HAP-1 (cell line): ENCODE results near the gene SMARCAD1.
"Not testable (repeated sequence)": the region's sequence is repeated elsewhere in the genome, so short reads cannot be mapped to it uniquely, and the experiment has no call there.

ENCODE experiments used
- DNase-seq, 2 experiments: peaks; one replicate each; pipeline ENCODE4 v3.0.0-alpha.2; 2016 to 2020; ENCODE audit warnings: low spot score in 2 of 2
- H3K27me3 ChIP-seq: fragments of 250-450 bp; sonication (Bioruptor Pico); 2 replicates; pipeline ENCODE4 v1.5.1; 2020; ENCODE audit warnings: low read depth, mild to moderate bottlenecking, moderate library complexity
- H3K36me3 ChIP-seq: fragments of 250-450 bp; sonication (Bioruptor Pico); replicated peaks from 2 replicates; pipeline ENCODE4 v1.5.1; 2020; ENCODE audit warnings: mild to moderate bottlenecking
- H3K4me1 ChIP-seq: fragments of 250-450 bp; sonication (Bioruptor Pico); 2 replicates; pipeline ENCODE4 v1.5.1; 2020; ENCODE audit warnings: mild to moderate bottlenecking
- H3K4me3 ChIP-seq: fragments of 250-450 bp; sonication (Bioruptor Pico); 2 replicates; pipeline ENCODE4 v1.5.1; 2020; ENCODE audit warnings: mild to moderate bottlenecking, moderate library complexity
- H3K9me3 ChIP-seq: fragments of 250-450 bp; sonication (Bioruptor Pico); 2 replicates; pipeline ENCODE4 v1.5.1; 2020; ENCODE audit warnings: mild to moderate bottlenecking, moderate library complexity
- in situ Hi-C: fragments of 300-500 bp; cut with MboI; formaldehyde crosslinking; loops from 3 replicates; pipeline ENCODE4 v1.14.3; 2020; ENCODE audit warnings: low sequenced_read_pairs, inconsistent platforms, mixed read lengths

The SMARCAD1 gene

DNA sequence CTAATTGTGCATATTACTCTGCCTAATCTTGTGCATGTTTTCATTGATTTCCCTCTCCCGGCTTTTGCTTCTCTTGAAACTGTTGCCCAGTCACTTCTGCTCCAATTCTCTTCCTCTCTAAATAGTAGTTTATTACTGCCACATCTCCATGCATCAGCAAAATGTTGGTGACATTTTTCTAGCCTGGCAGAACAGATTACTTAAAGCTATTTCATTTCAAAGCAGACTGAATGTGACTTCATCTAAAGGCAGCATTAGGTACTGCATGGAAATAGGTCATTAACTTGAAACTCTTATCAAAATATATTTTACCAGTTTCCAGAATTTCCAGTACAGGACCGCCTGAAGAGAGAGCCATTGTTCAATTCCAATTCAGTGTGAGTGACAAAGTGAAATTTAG is 82.6 kb downstream of the SMARCAD1 start:
- Histone ChIP-seq H3K4me3 (no peak overlapping the region), H3K36me3 (peaks cover 6% of the 10 kb centered on the region), H3K27me3 (no peaks in the 10 kb centered on the region), H3K4me1 (peaks cover 33% of the 10 kb centered on the region), H3K9me3 (no peaks in the 10 kb centered on the region)
- no peak for DNase-seq
- in situ Hi-C loops: no loop called here

DNA sequence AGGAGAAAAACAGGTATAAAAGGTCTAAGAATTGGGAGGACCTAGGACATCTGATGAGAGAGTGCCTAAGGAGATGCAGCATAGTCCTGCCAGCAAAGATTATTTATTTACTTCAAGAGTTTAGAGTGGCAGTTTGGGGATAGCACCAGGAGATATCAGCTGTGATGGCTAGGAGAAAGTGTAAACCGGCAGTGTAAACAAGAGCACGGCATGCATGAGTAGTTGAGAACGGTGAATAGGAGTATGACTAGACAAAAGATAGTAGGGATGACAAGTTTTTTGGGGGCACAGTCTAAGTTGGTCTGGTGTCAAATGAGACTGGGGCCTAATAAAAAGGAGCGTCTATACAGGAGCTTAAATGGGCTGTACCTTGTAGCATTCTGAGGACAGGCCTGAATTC is 86.3 kb downstream of the SMARCAD1 start:
- H3K9me3 ChIP-seq, in situ Hi-C loops, H3K27me3 ChIP-seq, DNase-seq, H3K36me3 ChIP-seq, H3K4me3 ChIP-seq: not testable (repeated sequence)
- H3K4me1 ChIP-seq: peaks cover 28% of the 10 kb centered on the region

DNA sequence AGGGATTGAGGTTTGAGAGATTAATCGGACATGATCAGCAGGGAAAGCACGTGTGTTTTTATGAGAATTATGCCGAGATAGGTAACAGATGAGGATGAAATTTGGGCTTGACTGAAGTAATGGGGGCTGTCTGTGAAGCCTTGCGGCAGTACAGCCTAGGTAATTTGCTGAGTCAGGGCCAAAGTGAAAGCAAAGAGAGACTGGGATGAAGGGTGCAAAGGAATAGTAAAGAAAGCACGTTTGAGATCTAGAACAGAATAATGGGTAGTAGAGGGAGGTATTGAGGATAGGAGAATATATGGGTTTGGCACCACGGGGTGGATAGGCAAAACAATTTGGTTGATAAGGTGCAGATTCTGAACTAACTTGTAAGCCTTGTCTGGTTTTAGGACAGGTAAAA is 87.8 kb downstream of the SMARCAD1 start:
- H3K4me1 ChIP-seq: peaks cover 13% of the 10 kb centered on the region
- H3K9me3 ChIP-seq, DNase-seq, H3K36me3 ChIP-seq, H3K4me3 ChIP-seq, H3K27me3 ChIP-seq, in situ Hi-C loops: not testable (repeated sequence)

GRCh38 chr4:94298725-94299252 is 91.1 kb downstream of the SMARCAD1 start:
- in situ Hi-C loops: no loop called here
- no peaks in the 10 kb centered on the region for H3K9me3 ChIP-seq
- H3K27me3 ChIP-seq: no peaks in the 10 kb centered on the region
- H3K4me1 ChIP-seq: no peaks in the 10 kb centered on the region
- no peaks in the 10 kb centered on the region for H3K36me3 ChIP-seq
- DNase-seq: no peak
- H3K4me3 ChIP-seq: no peak overlapping the region

DNA sequence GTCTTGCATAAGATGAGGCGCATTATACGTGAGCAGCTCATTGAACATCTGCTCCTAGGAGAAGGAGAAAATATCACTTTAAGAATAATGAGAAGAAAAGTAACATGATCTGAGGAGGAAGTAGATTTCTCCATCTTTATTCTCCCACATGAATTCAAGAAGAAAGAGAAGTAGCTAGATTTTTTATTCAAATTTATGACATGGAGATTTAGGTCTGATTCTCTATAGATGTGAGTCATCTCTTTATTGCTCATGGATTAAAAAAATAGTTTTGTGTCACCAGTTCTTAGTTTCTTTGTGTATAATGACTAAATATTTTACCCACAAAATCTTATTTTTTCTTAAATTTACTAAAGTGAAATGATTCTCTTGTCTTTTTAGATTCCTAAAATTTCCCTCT is 94.5 kb downstream of the SMARCAD1 start:
- no peaks in the 10 kb centered on the region for H3K4me1 ChIP-seq
- H3K4me3 ChIP-seq: no peak overlapping the region
- in situ Hi-C loops: loop anchor here (10.0 kb wide), 1 partner anchor 93 kb away; no protein-coding TSS in a partner anchor
- no peak for DNase-seq
- H3K9me3 ChIP-seq: no peaks in the 10 kb centered on the region
- H3K36me3 ChIP-seq: no peaks in the 10 kb centered on the region
- no peaks in the 10 kb centered on the region for H3K27me3 ChIP-seq

GRCh38 chr4:94304365-94304971 is 96.8 kb downstream of the SMARCAD1 start:
- H3K36me3 ChIP-seq: no peaks in the 10 kb centered on the region
- H3K4me1 ChIP-seq: no peaks in the 10 kb centered on the region
- peak in 1 of 2 experiments; percentile 45 for DNase-seq
- no peak overlapping the region for H3K4me3 ChIP-seq
- H3K9me3 ChIP-seq: no peaks in the 10 kb centered on the region
- in situ Hi-C loops: loop anchor here (10.0 kb wide), 1 partner anchor 90 kb away; no protein-coding TSS in a partner anchor
- H3K27me3 ChIP-seq: no peaks in the 10 kb centered on the region

DNA sequence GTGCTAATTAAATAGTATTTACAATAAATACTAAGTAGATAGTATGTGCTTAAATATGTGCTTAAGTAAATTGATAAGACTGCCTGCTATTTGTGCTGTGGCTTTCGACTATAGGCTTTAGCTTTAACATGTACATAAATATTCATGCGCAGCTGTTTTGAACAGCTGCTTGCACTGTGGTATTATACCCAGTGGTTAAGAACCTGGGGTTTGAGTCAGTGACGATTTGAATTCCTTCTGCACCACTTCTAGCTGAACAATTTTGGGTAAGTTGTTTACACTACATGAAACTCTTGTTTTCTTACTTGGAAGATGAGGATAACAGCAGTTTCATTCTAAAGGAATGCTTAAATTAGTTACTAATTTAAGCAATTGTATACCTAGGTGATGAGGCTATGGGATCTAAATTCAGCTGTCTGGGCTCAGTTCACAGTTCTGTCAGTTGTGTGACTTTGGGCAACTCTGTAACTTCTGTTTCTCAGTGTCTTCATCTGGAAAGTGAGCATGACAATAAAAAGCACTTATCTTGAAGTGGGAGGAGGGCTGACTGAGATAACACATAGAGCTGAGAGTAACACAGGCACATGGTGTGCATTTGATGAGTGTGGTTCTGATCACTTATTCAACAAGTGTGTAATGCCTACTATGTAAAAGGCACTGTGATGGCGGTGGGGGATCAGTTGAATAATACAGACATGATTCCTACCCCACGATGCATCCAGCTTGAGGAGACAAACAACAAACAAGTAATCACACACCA is 98.0 kb downstream of the SMARCAD1 start:
- in situ Hi-C loops: loop anchor here (10.0 kb wide), 1 partner anchor 89 kb away; no protein-coding TSS in a partner anchor
- Histone ChIP-seq H3K36me3 (no peaks in the 10 kb centered on the region), H3K27me3 (no peaks in the 10 kb centered on the region), H3K9me3 (no peaks in the 10 kb centered on the region), H3K4me3 (no peak overlapping the region), H3K4me1 (no peaks in the 10 kb centered on the region)
- no peak for DNase-seq

DNA sequence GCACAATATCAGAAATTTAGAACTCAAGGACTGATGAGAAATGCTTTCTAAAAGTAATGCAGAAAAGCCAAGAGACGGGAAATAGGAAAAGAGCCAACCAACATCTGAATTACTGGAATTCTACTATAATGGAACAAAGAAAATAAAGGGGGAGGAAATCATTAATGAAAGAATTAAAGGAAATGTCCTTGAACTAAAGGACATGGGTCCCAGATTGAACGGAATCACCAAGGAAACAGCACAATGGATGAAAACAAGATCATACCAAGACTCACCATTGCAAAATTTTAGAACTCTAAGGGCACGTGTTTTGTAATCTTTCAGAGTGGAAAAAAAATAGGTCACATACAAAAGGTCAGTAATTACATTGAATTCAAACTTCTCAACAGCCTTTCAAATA is 99.0 kb downstream of the SMARCAD1 start:
- Histone ChIP-seq H3K4me3 (no peak overlapping the region), H3K4me1 (no peaks in the 10 kb centered on the region), H3K27me3 (no peaks in the 10 kb centered on the region), H3K9me3 (no peaks in the 10 kb centered on the region), H3K36me3 (no peaks in the 10 kb centered on the region)
- in situ Hi-C loops: loop anchor here (10.0 kb wide), 1 partner anchor 88 kb away; no protein-coding TSS in a partner anchor
- no peak for DNase-seq

- H3K4me1 ChIP-seq: no peaks in the 10 kb centered on the region
- no peaks in the 10 kb centered on the region for H3K9me3 ChIP-seq
- H3K4me3 ChIP-seq: no peak overlapping the region
- no peak for DNase-seq
- H3K36me3 ChIP-seq: no peaks in the 10 kb centered on the region
- no peaks in the 10 kb centered on the region for H3K27me3 ChIP-seq
- in situ Hi-C loops: loop anchor here (10.0 kb wide), 1 partner anchor 87 kb away; no protein-coding TSS in a partner anchor
Observed at GRCh38 chr4:94307231-94307871, 99.7 kb downstream of the SMARCAD1 start.

DNA sequence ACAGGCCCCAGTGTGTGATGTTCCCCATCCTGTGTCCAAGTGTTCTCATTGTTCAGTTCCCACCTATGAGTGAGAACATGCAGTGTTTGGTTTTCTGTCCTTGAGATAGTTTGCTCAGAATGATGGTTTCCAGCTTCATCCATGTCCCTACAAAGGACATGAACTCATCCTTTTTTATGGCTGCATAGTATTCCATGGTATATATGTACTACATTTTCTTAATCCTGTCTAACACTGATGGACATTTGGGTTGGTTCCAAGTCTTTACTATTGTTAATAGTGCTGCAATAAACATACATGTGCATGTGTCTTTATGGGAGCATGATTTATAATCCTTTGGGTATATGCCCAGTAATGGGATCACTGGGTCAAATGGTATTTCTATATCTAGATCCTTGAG is 112.3 kb downstream of the SMARCAD1 start:
- H3K9me3 ChIP-seq, H3K4me3 ChIP-seq, in situ Hi-C loops, H3K36me3 ChIP-seq, H3K4me1 ChIP-seq, H3K27me3 ChIP-seq, DNase-seq: not testable (repeated sequence)

- in situ Hi-C loops: no loop called here
- H3K36me3 ChIP-seq: no peaks in the 10 kb centered on the region
- no peaks in the 10 kb centered on the region for H3K4me1 ChIP-seq
- H3K9me3 ChIP-seq: peaks cover 6% of the 10 kb centered on the region
- DNase-seq: no peak
- H3K27me3 ChIP-seq: no peaks in the 10 kb centered on the region
- no peak overlapping the region for H3K4me3 ChIP-seq
Observed at GRCh38 chr4:94325835-94326234, 118.2 kb downstream of the SMARCAD1 start.

GRCh38 chr4:94329933-94330332 is 122.3 kb downstream of the SMARCAD1 start:
- Histone ChIP-seq H3K36me3 (no peaks in the 10 kb centered on the region), H3K9me3 (peaks cover 6% of the 10 kb centered on the region), H3K27me3 (no peaks in the 10 kb centered on the region), H3K4me3 (no peak overlapping the region), H3K4me1 (no peaks in the 10 kb centered on the region)
- in situ Hi-C loops: no loop called here
- no peak for DNase-seq

DNA sequence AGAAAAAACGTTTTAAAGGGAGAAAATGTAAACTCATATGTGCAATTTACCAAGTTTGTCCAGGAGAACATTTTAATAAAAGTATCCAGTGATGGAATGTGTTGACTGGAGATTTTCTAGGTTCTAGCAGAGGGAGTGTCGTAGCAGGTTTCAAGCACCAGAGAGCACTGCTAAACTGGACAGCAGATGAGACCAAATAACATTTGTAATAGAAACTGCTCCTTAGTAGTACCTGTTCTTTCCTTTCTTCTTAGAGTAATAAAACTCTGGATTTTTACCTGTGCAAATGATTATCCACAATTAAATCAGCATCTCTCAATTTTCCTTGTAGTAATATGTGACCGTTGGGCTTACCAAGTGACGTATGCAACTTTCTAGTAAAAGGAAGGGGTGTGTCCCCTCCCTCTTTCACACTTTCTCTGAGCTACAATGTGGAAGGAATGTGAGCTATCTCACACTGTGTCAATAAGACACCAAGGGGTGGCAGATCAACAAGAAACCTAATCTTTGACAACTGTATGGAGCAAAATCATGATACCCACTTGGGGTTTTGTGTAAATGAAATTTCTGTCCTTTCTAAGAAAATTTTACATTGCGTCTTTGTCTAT is 125.4 kb downstream of the SMARCAD1 start:
- no peaks in the 10 kb centered on the region for H3K36me3 ChIP-seq
- no peak overlapping the region for H3K4me3 ChIP-seq
- H3K9me3 ChIP-seq: no peaks in the 10 kb centered on the region
- in situ Hi-C loops: no loop called here
- no peaks in the 10 kb centered on the region for H3K4me1 ChIP-seq
- no peak for DNase-seq
- H3K27me3 ChIP-seq: no peaks in the 10 kb centered on the region
